ENCODE measurements around the gene GRID2.

GRCh38 chr4:93698686-93699085, 1394.9 kb downstream of the GRID2 start:
- TF ChIP-seq SIRT6 (IDR thresholded peaks at IDR 0.05; ENCODE audit: low read depth, low read length): no peak
- no peak for TF ChIP-seq SMC3 (conservative IDR thresholded peaks at IDR 0.05; ENCODE audit: insufficient read depth, low read depth, low read length)
- TF ChIP-seq TAF1 (IDR thresholded peaks at IDR 0.05; ENCODE audit: control insufficient read depth, extremely low read depth, insufficient read depth, low read length, severe bottlenecking): no peak
- TF ChIP-seq, protein P1, sequence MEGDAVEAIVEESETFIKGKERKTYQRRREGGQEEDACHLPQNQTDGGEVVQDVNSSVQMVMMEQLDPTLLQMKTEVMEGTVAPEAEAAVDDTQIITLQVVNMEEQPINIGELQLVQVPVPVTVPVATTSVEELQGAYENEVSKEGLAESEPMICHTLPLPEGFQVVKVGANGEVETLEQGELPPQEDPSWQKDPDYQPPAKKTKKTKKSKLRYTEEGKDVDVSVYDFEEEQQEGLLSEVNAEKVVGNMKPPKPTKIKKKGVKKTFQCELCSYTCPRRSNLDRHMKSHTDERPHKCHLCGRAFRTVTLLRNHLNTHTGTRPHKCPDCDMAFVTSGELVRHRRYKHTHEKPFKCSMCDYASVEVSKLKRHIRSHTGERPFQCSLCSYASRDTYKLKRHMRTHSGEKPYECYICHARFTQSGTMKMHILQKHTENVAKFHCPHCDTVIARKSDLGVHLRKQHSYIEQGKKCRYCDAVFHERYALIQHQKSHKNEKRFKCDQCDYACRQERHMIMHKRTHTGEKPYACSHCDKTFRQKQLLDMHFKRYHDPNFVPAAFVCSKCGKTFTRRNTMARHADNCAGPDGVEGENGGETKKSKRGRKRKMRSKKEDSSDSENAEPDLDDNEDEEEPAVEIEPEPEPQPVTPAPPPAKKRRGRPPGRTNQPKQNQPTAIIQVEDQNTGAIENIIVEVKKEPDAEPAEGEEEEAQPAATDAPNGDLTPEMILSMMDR (IDR thresholded peaks at IDR 0.05 in 2 of 3, conservative IDR thresholded peaks at IDR 0.05 in 1 of 3; ENCODE audit: insufficient read depth in 2 of 3, low read depth in 1 of 3, low read length in 3 of 3): no peak
- no peak for TF ChIP-seq NR1H2 (CRISPR knock-in tag; IDR thresholded peaks at IDR 0.05)
- TF ChIP-seq ZBTB11 (CRISPR knock-in tag; IDR thresholded peaks at IDR 0.05): no peak
- no peak for TF ChIP-seq EGR1 (conservative IDR thresholded peaks at IDR 0.05)
- TF ChIP-seq YY1 (IDR thresholded peaks at IDR 0.05; ENCODE audit: borderline replicate concordance in 1 of 3, control insufficient read depth in 1 of 3, extremely low read depth in 1 of 3, insufficient read depth in 3 of 3, insufficient read length in 1 of 3, insufficient replicate concordance in 2 of 3, low read depth in 1 of 3, low read length in 2 of 3): no peak
- no peak for TF ChIP-seq RCOR1 (IDR thresholded peaks at IDR 0.05; ENCODE audit: borderline replicate concordance in 1 of 2, low read depth in 2 of 2, low read length in 2 of 2)
- no peak for TF ChIP-seq E4F1 (CRISPR knock-in tag; IDR thresholded peaks at IDR 0.05; ENCODE audit: borderline replicate concordance)
- TF ChIP-seq CEBPB (tag; IDR thresholded peaks at IDR 0.05): no peak
- TF ChIP-seq, protein P2, sequence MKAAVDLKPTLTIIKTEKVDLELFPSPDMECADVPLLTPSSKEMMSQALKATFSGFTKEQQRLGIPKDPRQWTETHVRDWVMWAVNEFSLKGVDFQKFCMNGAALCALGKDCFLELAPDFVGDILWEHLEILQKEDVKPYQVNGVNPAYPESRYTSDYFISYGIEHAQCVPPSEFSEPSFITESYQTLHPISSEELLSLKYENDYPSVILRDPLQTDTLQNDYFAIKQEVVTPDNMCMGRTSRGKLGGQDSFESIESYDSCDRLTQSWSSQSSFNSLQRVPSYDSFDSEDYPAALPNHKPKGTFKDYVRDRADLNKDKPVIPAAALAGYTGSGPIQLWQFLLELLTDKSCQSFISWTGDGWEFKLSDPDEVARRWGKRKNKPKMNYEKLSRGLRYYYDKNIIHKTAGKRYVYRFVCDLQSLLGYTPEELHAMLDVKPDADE (conservative IDR thresholded peaks at IDR 0.05; ENCODE audit: control insufficient read depth, low read depth, low read length): no peak
